HG02884 (cell line): Measurements from ENCODE around the gene PHACTR1.
"Not testable (repeated sequence)": the region's sequence is repeated elsewhere in the genome, so short reads cannot be mapped to it uniquely, and the experiment has no call there.

Experiments used
- ATAC-seq: cut with Tn5 transposase; IDR thresholded peaks from one replicate; pipeline ENCODE4 v1.9.1; 2021; ENCODE audit warnings: mild to moderate bottlenecking, moderate library complexity; ENCODE audit not compliant: unreplicated experiment

PHACTR1 gene

GRCh38 chr6:12943549-12943948 lies 227.0 kb downstream of the PHACTR1 start:
- no peak for ATAC-seq

- no peak for ATAC-seq
These were observed 227.4 kb downstream of the PHACTR1 start for GRCh38 chr6:12944001-12944400.

GRCh38 chr6:12944528-12944927 lies 228.0 kb downstream of the PHACTR1 start:
- ATAC-seq, result not testable (repeated sequence)

- no peak for ATAC-seq
These were observed 230.7 kb downstream of the PHACTR1 start for GRCh38 chr6:12947151-12947871.

- no peak for ATAC-seq
These were observed 231.4 kb downstream of the PHACTR1 start for GRCh38 chr6:12947967-12948366.

GRCh38 chr6:12950976-12951375 lies 234.4 kb downstream of the PHACTR1 start:
- ATAC-seq, result no peak

GRCh38 chr6:12951415-12951814 lies 234.8 kb downstream of the PHACTR1 start:
- ATAC-seq, result no peak

- no peak for ATAC-seq
These were observed 235.8 kb downstream of the PHACTR1 start for GRCh38 chr6:12952318-12952717.

GRCh38 chr6:12955956-12956355 lies 239.4 kb downstream of the PHACTR1 start:
- ATAC-seq, result no peak

- ATAC-seq, result no peak
These were observed 240.4 kb downstream of the PHACTR1 start for GRCh38 chr6:12956991-12957320.

GRCh38 chr6:12957321-12958051 lies 240.9 kb downstream of the PHACTR1 start:
- no peak for ATAC-seq

- ATAC-seq, result no peak
These were observed 241.6 kb downstream of the PHACTR1 start for GRCh38 chr6:12958052-12958706.

GRCh38 chr6:12961761-12962160 lies 245.2 kb downstream of the PHACTR1 start:
- ATAC-seq, result no peak

GRCh38 chr6:12962529-12962928 lies 246.0 kb downstream of the PHACTR1 start:
- ATAC-seq, result no peak

GRCh38 chr6:12962987-12963386 lies 246.4 kb downstream of the PHACTR1 start:
- peak; percentile 59 for ATAC-seq

- no peak for ATAC-seq
These were observed 247.0 kb downstream of the PHACTR1 start for GRCh38 chr6:12963567-12963966.

GRCh38 chr6:12967686-12968085 lies 251.1 kb downstream of the PHACTR1 start:
- ATAC-seq, result no peak

- no peak for ATAC-seq
These were observed 251.7 kb downstream of the PHACTR1 start for GRCh38 chr6:12968290-12968689.

- ATAC-seq, result no peak
These were observed 252.4 kb downstream of the PHACTR1 start for GRCh38 chr6:12968839-12969558.

- ATAC-seq, result no peak
These were observed 253.4 kb downstream of the PHACTR1 start for GRCh38 chr6:12969966-12970365.

GRCh38 chr6:12973386-12973785 lies 256.8 kb downstream of the PHACTR1 start:
- ATAC-seq, result no peak
